Mononuclear cell (primary cell): ENCODE data around the gene FOXK1. TPM values are rescaled to one million over a fixed set of nuclear protein-coding genes. Genes with fewer than 3 reads are reported as not detected.
"Not testable (repeated sequence)": the region's sequence is repeated elsewhere in the genome, so short reads cannot be mapped to it uniquely, and the experiment has no call there.

ENCODE experiments used
- H3K27me3 ChIP-seq: 2 replicates; pipeline ENCODE4 v1.6.0; 2011; ENCODE audit warnings: low read length, control low read depth; ENCODE audit not compliant: insufficient read depth
- H3K4me1 ChIP-seq: 2 replicates; pipeline ENCODE4 v1.5.1; 2011; ENCODE audit warnings: mild to moderate bottlenecking, low read length, control low read depth; ENCODE audit not compliant: insufficient read depth
- H3K4me3 ChIP-seq: 2 replicates; pipeline ENCODE4 v1.5.1; 2011; ENCODE audit warnings: mild to moderate bottlenecking, low read length, moderate library complexity
- H3K9me3 ChIP-seq: 2 replicates; pipeline ENCODE4 v1.5.1; 2011; ENCODE audit warnings: low read depth, mild to moderate bottlenecking, control low read depth, low read length
- total RNA-seq: library from RNA; depleted of rRNA; stranded (reverse); fragments of >200 nt; gene quantifications from one replicate; pipeline ENCODE4 v1.2.3, GENCODE V29; 2012

The FOXK1 gene
- total RNA-seq, 1 donor, result 41.5 TPM

- H3K9me3 ChIP-seq, result peaks cover 4% of the 10 kb centered on the region
- no peaks in the 10 kb centered on the region for H3K4me1 ChIP-seq
- H3K4me3 ChIP-seq, result no peak overlapping the region
- H3K27me3 ChIP-seq, result no peaks in the 10 kb centered on the region
Observed at GRCh38 chr7:4657640-4658417, 24.3 kb upstream of the FOXK1 start.

GRCh38 chr7:4659551-4660286 is 22.4 kb upstream of the FOXK1 start:
- Histone ChIP-seq H3K27me3 (no peaks in the 10 kb centered on the region), H3K4me3 (no peak overlapping the region), H3K4me1 (no peaks in the 10 kb centered on the region), H3K9me3 (peaks cover 4% of the 10 kb centered on the region)

GRCh38 chr7:4661871-4662270 is 20.2 kb upstream of the FOXK1 start:
- Histone ChIP-seq H3K4me3 (no peak overlapping the region), H3K9me3 (peaks cover 4% of the 10 kb centered on the region), H3K27me3 (no peaks in the 10 kb centered on the region), H3K4me1 (no peaks in the 10 kb centered on the region)

GRCh38 chr7:4663239-4664018 is 18.7 kb upstream of the FOXK1 start:
- Histone ChIP-seq H3K27me3 (no peaks in the 10 kb centered on the region), H3K4me1 (no peaks in the 10 kb centered on the region), H3K4me3 (no peak overlapping the region)

GRCh38 chr7:4665661-4666060 is 16.4 kb upstream of the FOXK1 start:
- H3K4me3 ChIP-seq, result no peak overlapping the region
- no peaks in the 10 kb centered on the region for H3K27me3 ChIP-seq
- H3K9me3 ChIP-seq, result no peaks in the 10 kb centered on the region
- no peaks in the 10 kb centered on the region for H3K4me1 ChIP-seq

More at GRCh38 chr7:4663239-4664018, 18.7 kb upstream of the FOXK1 start:
- no peaks in the 10 kb centered on the region for H3K9me3 ChIP-seq

- no peaks in the 10 kb centered on the region for H3K9me3 ChIP-seq
- H3K27me3 ChIP-seq, result no peaks in the 10 kb centered on the region
- no peaks in the 10 kb centered on the region for H3K4me1 ChIP-seq
- H3K4me3 ChIP-seq, result no peak overlapping the region
Observed at GRCh38 chr7:4667776-4668509, 14.2 kb upstream of the FOXK1 start.

GRCh38 chr7:4668510-4668847 is 13.6 kb upstream of the FOXK1 start:
- no peaks in the 10 kb centered on the region for H3K27me3 ChIP-seq
- H3K4me1 ChIP-seq, result no peaks in the 10 kb centered on the region
- no peaks in the 10 kb centered on the region for H3K9me3 ChIP-seq
- no peak overlapping the region for H3K4me3 ChIP-seq

- H3K4me1 ChIP-seq, result no peaks in the 10 kb centered on the region
- no peaks in the 10 kb centered on the region for H3K9me3 ChIP-seq
- no peak overlapping the region for H3K4me3 ChIP-seq
- no peaks in the 10 kb centered on the region for H3K27me3 ChIP-seq
Observed at GRCh38 chr7:4670791-4671190, 11.3 kb upstream of the FOXK1 start.

- no peak overlapping the region for H3K4me3 ChIP-seq
- no peaks in the 10 kb centered on the region for H3K9me3 ChIP-seq
- no peaks in the 10 kb centered on the region for H3K4me1 ChIP-seq
- no peaks in the 10 kb centered on the region for H3K27me3 ChIP-seq
Observed at GRCh38 chr7:4675771-4676367, 6.2 kb upstream of the FOXK1 start.

GRCh38 chr7:4677518-4677917 is 4.6 kb upstream of the FOXK1 start:
- H3K27me3 ChIP-seq, H3K4me3 ChIP-seq, H3K9me3 ChIP-seq, H3K4me1 ChIP-seq: not testable (repeated sequence)

- Histone ChIP-seq H3K4me1 (peaks cover 33% of the 10 kb centered on the region), H3K4me3 (peak overlapping the region; percentile 43), H3K9me3 (no peaks in the 10 kb centered on the region), H3K27me3 (no peaks in the 10 kb centered on the region)
Observed at GRCh38 chr7:4681218-4681851, 760 bp upstream of the FOXK1 start.

GRCh38 chr7:4682621-4683042 is 537 bp downstream of the FOXK1 start:
- H3K27me3 ChIP-seq, result no peaks in the 10 kb centered on the region
- peak overlapping the region; percentile 67 for H3K4me3 ChIP-seq
- H3K9me3 ChIP-seq, result no peaks in the 10 kb centered on the region
- H3K4me1 ChIP-seq, result peaks cover 33% of the 10 kb centered on the region

- peaks cover 33% of the 10 kb centered on the region for H3K4me1 ChIP-seq
- H3K4me3 ChIP-seq, result peak overlapping the region; percentile 67
Observed at GRCh38 chr7:4683043-4683883, 1.2 kb downstream of the FOXK1 start.

More at GRCh38 chr7:4683043-4683883, 1.2 kb downstream of the FOXK1 start:
- Histone ChIP-seq H3K27me3 (no peaks in the 10 kb centered on the region), H3K9me3 (no peaks in the 10 kb centered on the region)
